Tibial artery (tissue), 4 donors: ENCODE results near the gene UBE2H.
A peak's percentile ranks its signal among the peaks of the same experiment; 100 is the strongest.

ENCODE experiments used
- DNase-seq, 2 donors: peaks; one replicate each; pipeline ENCODE4 v3.0.0-alpha.2; 2019
- H3K27ac ChIP-seq, 2 donors: fragments of 200-600 bp; sonication (generic) in 1 of 2; 1 replicate in 1 of 2; 2 replicates in 1 of 2; pipeline ENCODE4 v1.5.1; 2018 to 2019; ENCODE audit warnings: mild to moderate bottlenecking in 1 of 2
- H3K27me3 ChIP-seq, 2 donors: fragments of 200-600 bp; sonication (generic) in 1 of 2; one replicate each; pipeline versions ENCODE4 v1.5.1 to v1.6.0; 2016 to 2019
- H3K36me3 ChIP-seq, 3 donors: fragments of 200-600 bp; sonication (generic) in 2 of 3; one replicate each; pipeline ENCODE4 v1.5.1; 2016 to 2019; ENCODE audit warnings: mild to moderate bottlenecking in 2 of 3
- H3K4me1 ChIP-seq, 4 donors: fragments of 200-600 bp; sonication (generic) in 2 of 4; 1 replicate in 3 of 4; 2 replicates in 1 of 4; pipeline ENCODE4 v1.5.1; 2016 to 2019
- H3K4me3 ChIP-seq, 2 donors: fragments of 200-600 bp; sonication (generic) in 1 of 2; 1 replicate in 1 of 2; 2 replicates in 1 of 2; pipeline ENCODE4 v1.5.1; 2018 to 2019; ENCODE audit warnings: mild to moderate bottlenecking in 2 of 2
- H3K9me3 ChIP-seq, 3 donors: fragments of 200-600 bp; sonication (generic) in 1 of 3; one replicate each; pipeline ENCODE4 v1.5.1; 2016 to 2019
- intact Hi-C: fragments of 100-400 bp; cut with DNase I; formaldehyde crosslinking; loops from one replicate; pipeline ENCODE4 v1.15.0; 2023; ENCODE audit warnings: low total_unique reads
- TF ChIP-seq, protein P1 (sequence below), 2 experiments: fragments of 200-600 bp in 1 of 2; fragments of 450-650 bp in 1 of 2; IDR thresholded peaks; one replicate each; pipeline ENCODE4 v1.5.1; 2017 to 2019; ENCODE audit warnings: antibody characterized with exemption in 2 of 2, mild to moderate bottlenecking in 1 of 2, moderate library complexity in 1 of 2

UBE2H gene

DNA sequence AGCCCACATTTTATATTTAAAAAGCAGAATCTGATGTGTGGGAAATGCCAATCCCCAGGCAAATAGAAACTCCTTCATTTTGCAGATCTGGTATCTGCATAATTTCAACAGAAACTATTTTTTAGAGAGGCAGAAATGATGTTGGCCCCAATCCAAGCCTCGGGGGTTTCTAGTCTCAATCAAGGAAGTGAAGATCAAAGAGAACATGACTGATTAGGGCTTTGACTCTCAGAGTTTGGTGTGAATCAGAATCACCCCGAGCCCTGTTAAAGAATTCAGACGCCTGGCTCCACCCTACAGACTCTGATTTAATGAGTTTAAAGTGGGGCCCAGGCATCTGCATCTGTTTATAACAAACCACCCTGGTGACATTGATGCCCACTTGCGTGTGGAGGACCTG is 36.7 kb upstream of the UBE2H start:
- peaks cover 0 to 9% (median 2%) of the 10 kb centered on the region in 4 donors for H3K4me1 ChIP-seq
- no peak overlapping the region for H3K27ac ChIP-seq
- intact Hi-C loops: no loop called here
- H3K27me3 ChIP-seq: no peaks in the 10 kb centered on the region
- no peaks in the 10 kb centered on the region for H3K36me3 ChIP-seq
- no peaks in the 10 kb centered on the region for H3K9me3 ChIP-seq
- TF ChIP-seq, protein P1, sequence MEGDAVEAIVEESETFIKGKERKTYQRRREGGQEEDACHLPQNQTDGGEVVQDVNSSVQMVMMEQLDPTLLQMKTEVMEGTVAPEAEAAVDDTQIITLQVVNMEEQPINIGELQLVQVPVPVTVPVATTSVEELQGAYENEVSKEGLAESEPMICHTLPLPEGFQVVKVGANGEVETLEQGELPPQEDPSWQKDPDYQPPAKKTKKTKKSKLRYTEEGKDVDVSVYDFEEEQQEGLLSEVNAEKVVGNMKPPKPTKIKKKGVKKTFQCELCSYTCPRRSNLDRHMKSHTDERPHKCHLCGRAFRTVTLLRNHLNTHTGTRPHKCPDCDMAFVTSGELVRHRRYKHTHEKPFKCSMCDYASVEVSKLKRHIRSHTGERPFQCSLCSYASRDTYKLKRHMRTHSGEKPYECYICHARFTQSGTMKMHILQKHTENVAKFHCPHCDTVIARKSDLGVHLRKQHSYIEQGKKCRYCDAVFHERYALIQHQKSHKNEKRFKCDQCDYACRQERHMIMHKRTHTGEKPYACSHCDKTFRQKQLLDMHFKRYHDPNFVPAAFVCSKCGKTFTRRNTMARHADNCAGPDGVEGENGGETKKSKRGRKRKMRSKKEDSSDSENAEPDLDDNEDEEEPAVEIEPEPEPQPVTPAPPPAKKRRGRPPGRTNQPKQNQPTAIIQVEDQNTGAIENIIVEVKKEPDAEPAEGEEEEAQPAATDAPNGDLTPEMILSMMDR (IDR thresholded peaks at IDR 0.05): no peak
- DNase-seq: no peak
- no peak overlapping the region for H3K4me3 ChIP-seq

DNA sequence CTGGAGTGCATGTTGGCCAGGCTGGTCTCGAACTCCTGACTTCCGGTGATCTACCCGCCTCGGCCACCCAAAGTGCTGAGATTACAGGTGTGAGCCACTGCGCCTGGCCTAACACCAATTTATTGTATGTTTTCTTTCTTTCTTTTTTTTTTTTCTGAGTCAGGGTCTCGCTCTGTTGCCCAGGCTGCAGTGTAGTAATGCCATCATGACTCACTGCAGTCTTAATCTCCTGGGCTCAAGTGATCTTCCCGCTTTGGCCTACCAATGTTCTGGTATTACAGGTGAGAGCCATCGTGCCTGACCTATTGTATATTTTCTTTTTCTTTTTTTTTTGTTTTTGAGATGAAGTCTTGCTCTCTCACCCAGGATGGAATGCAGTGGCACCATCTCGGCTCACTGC is 33.8 kb upstream of the UBE2H start:
- Histone ChIP-seq H3K27ac (no peak overlapping the region), H3K9me3 (no peaks in the 10 kb centered on the region), H3K36me3 (no peaks in the 10 kb centered on the region), H3K27me3 (no peaks in the 10 kb centered on the region), H3K4me1 (peaks cover 0 to 9% (median 2%) of the 10 kb centered on the region in 4 donors), H3K4me3 (no peak overlapping the region)
- TF ChIP-seq, protein P1 (IDR thresholded peaks at IDR 0.05): no peak
- DNase-seq: no peak
- intact Hi-C loops: no loop called here

DNA sequence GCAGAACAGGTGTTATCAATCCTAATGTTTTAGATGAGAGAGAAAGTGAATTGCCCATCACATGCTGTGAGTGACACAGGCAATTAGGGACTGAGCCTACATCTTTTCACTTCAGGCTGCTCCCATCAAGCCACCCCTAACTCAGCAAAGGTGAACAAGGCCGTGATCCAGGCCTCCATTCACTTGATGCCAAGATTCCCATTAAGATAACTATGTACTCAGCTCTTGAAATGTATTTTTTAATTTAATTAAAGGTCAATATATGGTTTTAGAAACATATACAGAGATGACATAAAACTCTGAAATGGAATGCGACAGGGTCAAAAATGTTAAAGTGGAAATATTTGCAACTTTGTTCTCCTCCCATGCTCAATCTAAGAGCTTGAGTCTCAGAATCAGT is 27.9 kb upstream of the UBE2H start:
- TF ChIP-seq, protein P1 (IDR thresholded peaks at IDR 0.05): no peak
- intact Hi-C loops: no loop called here
- Histone ChIP-seq H3K36me3 (no peaks in the 10 kb centered on the region), H3K4me3 (no peak overlapping the region), H3K9me3 (no peaks in the 10 kb centered on the region), H3K27me3 (no peaks in the 10 kb centered on the region), H3K27ac (no peak overlapping the region), H3K4me1 (no peaks in the 10 kb centered on the region)
- no peak for DNase-seq

DNA sequence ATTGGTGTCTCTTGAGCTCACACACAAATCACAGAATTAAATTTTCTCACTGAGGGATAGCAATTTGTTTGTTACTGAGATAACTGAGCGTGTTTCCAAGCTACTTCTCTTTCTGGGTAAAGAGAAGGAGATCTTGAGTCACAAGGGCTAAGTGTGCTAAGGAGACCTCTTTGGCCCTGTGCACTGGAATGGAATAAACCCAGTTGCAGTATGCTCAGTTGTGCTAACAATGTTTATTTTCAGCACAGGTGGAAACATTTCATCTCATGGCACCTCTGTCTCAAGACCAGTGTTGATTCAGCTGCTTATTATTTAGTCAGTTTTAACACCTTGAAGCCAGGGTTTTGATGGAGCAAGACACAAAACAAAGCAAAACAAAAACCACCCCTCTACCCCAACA is 22.5 kb upstream of the UBE2H start:
- H3K36me3 ChIP-seq: no peaks in the 10 kb centered on the region
- H3K9me3 ChIP-seq: no peaks in the 10 kb centered on the region
- no peaks in the 10 kb centered on the region for H3K27me3 ChIP-seq
- H3K27ac ChIP-seq: no peak overlapping the region
- intact Hi-C loops: no loop called here
- peaks cover 0 to 4% (median 0%) of the 10 kb centered on the region in 4 donors for H3K4me1 ChIP-seq
- H3K4me3 ChIP-seq: no peak overlapping the region
- no peak for DNase-seq
- TF ChIP-seq, protein P1 (IDR thresholded peaks at IDR 0.05): no peak

DNA sequence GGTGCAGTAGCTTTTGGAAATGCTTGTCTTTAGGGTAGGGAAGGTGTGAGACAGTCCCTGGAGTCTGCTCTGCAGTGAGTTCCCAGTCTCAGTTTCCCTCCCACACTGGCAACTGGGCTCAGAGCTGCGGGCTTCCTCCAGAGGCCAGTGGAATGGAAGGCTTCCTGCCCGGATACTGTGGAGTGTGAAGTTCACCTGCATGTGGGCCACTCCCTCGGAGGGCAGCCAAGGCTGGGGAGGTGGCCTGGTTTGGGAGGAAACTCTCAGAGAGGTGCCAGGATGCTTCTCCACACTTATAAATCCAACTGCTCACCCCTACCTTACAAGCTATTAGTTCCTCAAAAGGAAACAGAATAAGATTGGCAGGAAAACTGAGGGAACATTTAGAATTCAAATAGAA is 18.1 kb upstream of the UBE2H start:
- no peak overlapping the region for H3K27ac ChIP-seq
- intact Hi-C loops: no loop called here
- H3K9me3 ChIP-seq: no peaks in the 10 kb centered on the region
- H3K36me3 ChIP-seq: no peaks in the 10 kb centered on the region
- H3K27me3 ChIP-seq: no peaks in the 10 kb centered on the region
- TF ChIP-seq, protein P1 (IDR thresholded peaks at IDR 0.05): no peak
- H3K4me1 ChIP-seq: peaks cover 0 to 10% (median 3%) of the 10 kb centered on the region in 4 donors
- no peak overlapping the region for H3K4me3 ChIP-seq
- no peak for DNase-seq

DNA sequence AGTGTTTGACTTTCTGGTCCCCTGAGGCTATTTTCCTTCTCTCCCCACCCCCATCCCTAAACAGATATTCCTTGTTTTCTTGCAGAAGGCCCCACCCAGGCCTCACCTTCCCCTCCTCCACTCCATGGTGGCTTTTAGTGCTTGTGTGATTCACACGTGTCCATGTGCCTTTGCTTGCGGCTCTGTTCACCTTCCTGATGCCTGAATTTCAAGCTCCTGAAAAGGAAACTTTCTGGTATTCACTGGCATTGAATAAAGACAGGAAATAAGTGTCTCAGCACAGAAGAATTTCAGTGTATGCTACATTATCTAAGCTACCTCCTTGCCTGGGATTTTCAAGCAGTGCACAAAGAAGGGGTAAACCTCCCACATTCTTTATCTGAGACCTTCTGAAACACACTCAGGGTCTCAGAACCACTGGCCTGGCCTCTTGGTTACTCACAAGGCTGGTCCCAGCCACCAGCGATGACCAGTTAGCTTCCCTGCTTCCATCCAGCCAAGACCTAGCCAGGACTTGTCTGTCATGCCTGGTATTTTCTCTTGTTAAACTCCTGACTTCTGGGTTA is 17.2 kb upstream of the UBE2H start:
- peak overlapping the region in 1 of 2 donors; percentile 39 for H3K27ac ChIP-seq
- H3K4me1 ChIP-seq: peaks cover 0 to 10% (median 3%) of the 10 kb centered on the region in 4 donors
- no peaks in the 10 kb centered on the region for H3K9me3 ChIP-seq
- TF ChIP-seq, protein P1 (IDR thresholded peaks at IDR 0.05): no peak
- intact Hi-C loops: no loop called here
- H3K4me3 ChIP-seq: no peak overlapping the region
- H3K36me3 ChIP-seq: no peaks in the 10 kb centered on the region
- DNase-seq: no peak
- H3K27me3 ChIP-seq: no peaks in the 10 kb centered on the region
